HepG2 (cell line): Measurements from ENCODE around the gene DHRS1. TPM values are rescaled to one million over a fixed set of nuclear protein-coding genes. Genes with fewer than 3 reads are reported as not detected.

ENCODE experiments used
- ATAC-seq: fragments of 200-7000 bp; cut with Tn5 transposase; 3 replicates; pipeline ENCODE4 v1.9.1; 2020; ENCODE audit warnings: mild to moderate bottlenecking, moderate library complexity
- BruUV-seq: library from RNA; stranded (reverse); fragments of 400-500 nt; replicated peaks from 2 replicates; lab custom pipeline; 2021; lab: Mats Ljungman, UMichigan
- CTCF ChIA-PET: fragments of 300-600 bp; formaldehyde crosslinking; extraction: SDS; loops from one replicate; lab custom pipeline; 2021; ENCODE audit warnings: low total read pairs, inconsistent platforms, low intra/inter-chr PET ratio; lab: Yijun Ruan, JAX
- POLR2A ChIA-PET: fragments of 350-600 bp; sonication (Branson Sonifier 250); formaldehyde crosslinking; loops from one replicate; lab custom pipeline; 2020; ENCODE audit warnings: antibody characterized with exemption, inconsistent platforms; lab: Yijun Ruan, JAX
- DNase-seq: peaks from one replicate; pipeline ENCODE4 v3.0.0-alpha.2; 2015; ENCODE audit warnings: low spot score
- FAIRE-seq: peaks from 3 replicates; lab custom pipeline; 2011; peaks lifted over from hg19 to GRCh38; lab: Jason Lieb, UNC
- H2AFZ ChIP-seq: one replicate; pipeline ENCODE4 v1.6.1; 2011; ENCODE audit warnings: low read length, inconsistent platforms
- H3K27ac ChIP-seq: fragments of 300-600 bp; 3 replicates; pipeline ENCODE4 v1.8.0; 2011; ENCODE audit warnings: mixed run types, mild to moderate bottlenecking, mixed read lengths, low read length, inconsistent platforms; ENCODE audit not compliant: insufficient read depth; ENCODE audit errors: extremely low read length
- H3K27me3 ChIP-seq, 2 experiments: fragments of 200-600 bp in 1 of 2; 2 replicates in 1 of 2; 3 replicates in 1 of 2; pipeline versions ENCODE4 v1.6.0 to v1.8.0; 2011; ENCODE audit warnings: low read length in 2 of 2, mild to moderate bottlenecking in 2 of 2, moderate library complexity in 2 of 2, inconsistent platforms in 1 of 2; ENCODE audit not compliant: insufficient read depth in 2 of 2, control insufficient read depth in 1 of 2
- H3K36me3 ChIP-seq, 2 experiments: fragments of 200-600 bp in 1 of 2; replicated peaks in 1 of 2; 2 replicates in 1 of 2; 3 replicates in 1 of 2; pipeline versions ENCODE4 v1.5.1 to v1.8.0; 2011; ENCODE audit warnings: low read length in 2 of 2, inconsistent platforms in 1 of 2; ENCODE audit not compliant: insufficient read depth in 2 of 2, control insufficient read depth in 1 of 2
- H3K4me1 ChIP-seq: 2 replicates; pipeline ENCODE4 v1.5.1; 2012; ENCODE audit warnings: low read length, inconsistent platforms; ENCODE audit not compliant: insufficient read depth
- H3K4me2 ChIP-seq: 2 replicates; pipeline ENCODE4 v1.6.0; 2011; ENCODE audit warnings: low read depth, low read length, inconsistent platforms
- H3K4me3 ChIP-seq, 3 experiments: fragments of 200-600 bp in 1 of 3; sonication (generic), shearing (Covaris generic) in 1 of 3; replicated peaks in 1 of 3; 2 replicates each; pipeline ENCODE4 v1.5.1; 2011 to 2016; ENCODE audit warnings: low read length in 3 of 3, inconsistent platforms in 2 of 3, low read depth in 2 of 3, mild to moderate bottlenecking in 2 of 3, control low read depth in 1 of 3, mixed read lengths in 1 of 3; ENCODE audit not compliant: insufficient read depth in 1 of 3
- H3K79me2 ChIP-seq: one replicate; pipeline ENCODE4 v1.6.1; 2011; ENCODE audit warnings: low read length, inconsistent platforms; ENCODE audit not compliant: insufficient read depth
- H3K9ac ChIP-seq: 2 replicates; pipeline ENCODE4 v1.6.0; 2011; ENCODE audit warnings: mild to moderate bottlenecking, low read depth, low read length, inconsistent platforms; ENCODE audit not compliant: insufficient read depth
- H3K9me3 ChIP-seq: 2 replicates; pipeline ENCODE4 v1.5.1; 2012; ENCODE audit warnings: mild to moderate bottlenecking, low read length
- H4K20me1 ChIP-seq: 2 replicates; pipeline ENCODE4 v1.6.0; 2011; ENCODE audit warnings: inconsistent platforms, mild to moderate bottlenecking, low read length, moderate library complexity; ENCODE audit not compliant: insufficient read depth
- E2F5 ChIP-seq: sonication (generic); formaldehyde crosslinking; conservative IDR thresholded peaks from 2 replicates; pipeline ENCODE4 v1.4.0; 2020; ENCODE audit warnings: missing genetic modification reagents
- FOSL2 ChIP-seq: sonication (generic); formaldehyde crosslinking; IDR thresholded peaks from 2 replicates; pipeline ENCODE4 v1.4.0; 2020; ENCODE audit warnings: missing genetic modification reagents
- KLF11 ChIP-seq: IDR thresholded peaks from 2 replicates; pipeline ENCODE4 v1.6.1; 2016; ENCODE audit warnings: missing compliant biosample characterization
- NFE2 ChIP-seq: sonication (generic); formaldehyde crosslinking; IDR thresholded peaks from 2 replicates; pipeline ENCODE4 v1.4.0; 2020; ENCODE audit warnings: missing genetic modification reagents
- RELA ChIP-seq: sonication (generic); formaldehyde crosslinking; IDR thresholded peaks from 2 replicates; pipeline ENCODE4 v1.4.0; 2020; ENCODE audit warnings: missing genetic modification reagents
- SYNCRIP ChIP-seq: fragments of 200-400 bp; formaldehyde crosslinking; IDR thresholded peaks from 2 replicates; pipeline ENCODE4 v1.6.1; 2018; ENCODE audit warnings: mild to moderate bottlenecking, low read depth, low read length; ENCODE audit not compliant: insufficient read depth
- TEAD3 ChIP-seq: optimal IDR thresholded peaks from 2 replicates; pipeline ENCODE3; 2016; ENCODE audit warnings: borderline replicate concordance
- XRCC5 ChIP-seq: fragments of 200-400 bp; formaldehyde crosslinking; optimal IDR thresholded peaks from 2 replicates; pipeline ENCODE3; 2017; ENCODE audit warnings: mild to moderate bottlenecking, low read length
- ZBTB38 ChIP-seq: sonication (generic); formaldehyde crosslinking; IDR thresholded peaks from 2 replicates; pipeline ENCODE4 v1.5.1; 2020; ENCODE audit warnings: mild to moderate bottlenecking, missing genetic modification reagents
- ZC3H4 ChIP-seq: sonication (generic); formaldehyde crosslinking; IDR thresholded peaks from 2 replicates; pipeline ENCODE4 v1.4.0; 2020; ENCODE audit warnings: missing genetic modification reagents, borderline replicate concordance
- ZIK1 ChIP-seq: sonication (generic); formaldehyde crosslinking; IDR thresholded peaks from 2 replicates; pipeline ENCODE4 v1.5.0; 2020; ENCODE audit warnings: mild to moderate bottlenecking, low read depth, missing genetic modification reagents, borderline replicate concordance
- ZMYM2 ChIP-seq: sonication (generic); formaldehyde crosslinking; IDR thresholded peaks from 2 replicates; pipeline ENCODE4 v1.8.0; 2022; ENCODE audit warnings: mild to moderate bottlenecking, missing genetic modification reagents
- ZMYM3 ChIP-seq: sonication (generic); formaldehyde crosslinking; IDR thresholded peaks from 2 replicates; pipeline ENCODE4 v1.5.1; 2020; ENCODE audit warnings: mild to moderate bottlenecking, missing genetic modification reagents
- ZNF282 ChIP-seq: fragments of 450-650 bp; IDR thresholded peaks from 2 replicates; pipeline ENCODE4 v1.6.1; 2018; ENCODE audit not compliant: partially characterized antibody
- ZNF513 ChIP-seq: sonication (generic); formaldehyde crosslinking; conservative IDR thresholded peaks from 2 replicates; pipeline ENCODE4 v1.5.0; 2020; ENCODE audit warnings: missing genetic modification reagents
- WGBS: methylation state at CpG from one replicate; pipeline ENCODE4 v1.1.6; 2017; ENCODE audit warnings: low lambda C conversion rate; 5-methylcytosine and 5-hydroxymethylcytosine counted together
- in situ Hi-C: cut with HindIII; loops from 2 replicates; pipeline ENCODE4 v1.10.0; 2017; ENCODE audit warnings: low pct_unique_long_range_greater_than_20kb; ENCODE audit not compliant: extremely low pct_ligation_motif_present
- intact Hi-C: fragments of 100-400 bp; cut with micrococcal nuclease; formaldehyde crosslinking; loops from one replicate; pipeline ENCODE4 v1.10.0; 2022; ENCODE audit not compliant: unreplicated experiment
- polyA plus RNA-seq, 8 experiments: library from polyadenylated mRNA; depleted of rRNA in 3 of 8; stranded (reverse) in 7 of 8; unstranded in 1 of 8; fragments of >200 nt; fragmentation: Illumina TruSeq in 4 of 8; extraction: Trizol in 4 of 8; gene quantifications; 2 replicates each; pipeline versions ENCODE4 v1.2.1 to v1.2.3, GENCODE V29; 2011 to 2016; ENCODE audit warnings: low read depth in 4 of 8, missing spikeins in 1 of 8, mixed read lengths in 1 of 8; ENCODE audit not compliant: insufficient read depth in 1 of 8
- total RNA-seq, 5 experiments: library from RNA; depleted of rRNA; stranded (reverse); fragments of >200 nt; fragmentation: Illumina TruSeq; extraction: Trizol; gene quantifications; 2 replicates each; pipeline ENCODE4 v1.2.3, GENCODE V29; 2016; ENCODE audit warnings: low read depth in 1 of 5
- TF ChIP-seq, protein P1 (sequence below): sonication (generic); formaldehyde crosslinking; IDR thresholded peaks from 2 replicates; pipeline ENCODE4 v1.9.0; 2022; ENCODE audit warnings: low read depth, missing genetic modification reagents
- TF ChIP-seq, protein P2 (sequence below): sonication (generic); formaldehyde crosslinking; IDR thresholded peaks from 2 replicates; pipeline ENCODE4 v1.5.0; 2020; ENCODE audit warnings: missing genetic modification reagents

Gene DHRS1
- total and polyA plus RNA-seq, 2 of the 13 experiments (the other 11 are each of a cell fraction or from before 2014, with no cell fraction given): 49.8 to 60.8 TPM

DNA sequence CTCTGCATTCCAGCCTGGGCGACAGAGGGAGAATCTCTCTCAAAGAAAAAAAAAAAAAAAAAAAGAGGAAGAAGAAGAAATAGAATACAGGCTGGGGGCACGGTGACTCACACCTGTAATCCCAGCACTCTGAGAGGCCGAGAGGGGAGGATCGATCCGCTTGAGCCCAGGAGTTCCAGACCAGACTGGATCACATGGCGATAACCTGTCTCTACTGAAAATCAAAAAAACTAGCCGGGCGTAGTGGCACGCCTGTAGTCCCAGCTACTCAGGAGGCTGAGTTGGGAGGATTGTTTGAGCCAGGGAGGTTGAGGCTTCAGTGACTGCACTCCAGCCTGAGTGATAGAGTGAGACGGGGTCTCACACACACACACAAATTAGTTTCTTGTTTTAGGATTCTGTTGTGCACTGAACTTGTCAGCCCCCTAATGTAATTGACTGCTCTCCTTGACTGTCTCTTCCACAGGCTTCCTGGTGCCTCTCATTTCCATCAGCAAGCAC, 56.2 kb downstream of the DHRS1 start:
- DNase-seq (peak; percentile 72), FAIRE-seq (peak; percentile 15), ATAC-seq (peak; percentile 12)
- Histone ChIP-seq H3K4me3 (peak overlapping the region; percentile 47 to 81 (median 71)), H3K9me3 (no peaks in the 10 kb centered on the region), H4K20me1 (0 out of 2 replicates have a peak, but pooled peaks cover 3% of the 10 kb centered on the region), H3K27me3 (no peaks in the 10 kb centered on the region; a peak in 1 of 5 replicates), H3K36me3 (peaks cover 18 to 28% of the 10 kb centered on the region in 2 experiments), H3K79me2 (peaks cover 11% of the 10 kb centered on the region), H3K4me1 (peaks cover 47% of the 10 kb centered on the region), H3K9ac (peak overlapping the region; percentile 77), H2AFZ (peak overlapping the region; percentile 58), H3K4me2 (peak overlapping the region; percentile 87), H3K27ac (peak overlapping the region; percentile 91)
- in situ Hi-C loops (loop anchor here (5.0 to 10.0 kb wide), 2 partner anchors 54 to 191 kb away; partner anchors contain the start of genes DHRS1 and NOP9), intact Hi-C loops (loop anchor here (1.0 to 2.0 kb wide), 5 partner anchors 28 to 187 kb away; partner anchors contain the start of genes IPO4 and RABGGTA)
- ChIA-PET POLR2A (interaction anchor here (0.7 to 18.0 kb wide), 42 partner anchors 9 to 937 kb away, joined by 3 to 850 read pairs (median 20); partner anchors contain the start of genes BCL2L2, CBLN3, CHMP4A and CIDEB), CTCF (interaction anchor here (1.3 to 5.4 kb wide), 9 partner anchors 9 to 188 kb away, joined by 3 to 217 read pairs (median 7); partner anchors contain the start of genes CIDEB, DHRS1, MDP1 and NOP9)
- no TSS peak for BruUV-seq
- WGBS: 29% methylated on average over 10 of the region's 10 CpGs
- TF ChIP-seq ZC3H4 (CRISPR knock-in tag) (no peak), ZIK1 (CRISPR knock-in tag) (no peak), NFE2 (CRISPR knock-in tag) (no peak), ZBTB38 (CRISPR knock-in tag) (peak; percentile 72; the same call in 1 of the 2 replicates), ZNF282 (peak; percentile 36), TEAD3 (CRISPR knock-in tag) (peak; percentile 36), E2F5 (no peak), RELA (CRISPR knock-in tag) (no peak), SYNCRIP (no peak), XRCC5 (peak; percentile 58), ZNF513 (0 out of 2 replicates have a peak, but pooled peaks have one; percentile 67), FOSL2 (CRISPR knock-in tag) (peak; percentile 87), ZMYM2 (CRISPR knock-in tag) (peak; percentile 62; the same call in 1 of the 2 replicates), KLF11 (CRISPR knock-in tag) (no peak), ZMYM3 (CRISPR knock-in tag) (peak; percentile 76)
- TF ChIP-seq, protein P1, sequence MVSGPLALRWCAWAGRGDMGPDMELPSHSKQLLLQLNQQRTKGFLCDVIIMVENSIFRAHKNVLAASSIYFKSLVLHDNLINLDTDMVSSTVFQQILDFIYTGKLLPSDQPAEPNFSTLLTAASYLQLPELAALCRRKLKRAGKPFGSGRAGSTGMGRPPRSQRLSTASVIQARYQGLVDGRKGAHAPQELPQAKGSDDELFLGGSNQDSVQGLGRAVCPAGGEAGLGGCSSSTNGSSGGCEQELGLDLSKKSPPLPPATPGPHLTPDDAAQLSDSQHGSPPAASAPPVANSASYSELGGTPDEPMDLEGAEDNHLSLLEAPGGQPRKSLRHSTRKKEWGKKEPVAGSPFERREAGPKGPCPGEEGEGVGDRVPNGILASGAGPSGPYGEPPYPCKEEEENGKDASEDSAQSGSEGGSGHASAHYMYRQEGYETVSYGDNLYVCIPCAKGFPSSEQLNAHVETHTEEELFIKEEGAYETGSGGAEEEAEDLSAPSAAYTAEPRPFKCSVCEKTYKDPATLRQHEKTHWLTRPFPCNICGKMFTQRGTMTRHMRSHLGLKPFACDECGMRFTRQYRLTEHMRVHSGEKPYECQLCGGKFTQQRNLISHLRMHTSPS (CRISPR knock-in tag): peak; percentile 51
- TF ChIP-seq, protein P2, sequence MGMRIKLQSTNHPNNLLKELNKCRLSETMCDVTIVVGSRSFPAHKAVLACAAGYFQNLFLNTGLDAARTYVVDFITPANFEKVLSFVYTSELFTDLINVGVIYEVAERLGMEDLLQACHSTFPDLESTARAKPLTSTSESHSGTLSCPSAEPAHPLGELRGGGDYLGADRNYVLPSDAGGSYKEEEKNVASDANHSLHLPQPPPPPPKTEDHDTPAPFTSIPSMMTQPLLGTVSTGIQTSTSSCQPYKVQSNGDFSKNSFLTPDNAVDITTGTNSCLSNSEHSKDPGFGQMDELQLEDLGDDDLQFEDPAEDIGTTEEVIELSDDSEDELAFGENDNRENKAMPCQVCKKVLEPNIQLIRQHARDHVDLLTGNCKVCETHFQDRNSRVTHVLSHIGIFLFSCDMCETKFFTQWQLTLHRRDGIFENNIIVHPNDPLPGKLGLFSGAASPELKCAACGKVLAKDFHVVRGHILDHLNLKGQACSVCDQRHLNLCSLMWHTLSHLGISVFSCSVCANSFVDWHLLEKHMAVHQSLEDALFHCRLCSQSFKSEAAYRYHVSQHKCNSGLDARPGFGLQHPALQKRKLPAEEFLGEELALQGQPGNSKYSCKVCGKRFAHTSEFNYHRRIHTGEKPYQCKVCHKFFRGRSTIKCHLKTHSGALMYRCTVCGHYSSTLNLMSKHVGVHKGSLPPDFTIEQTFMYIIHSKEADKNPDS (CRISPR knock-in tag): peak; percentile 21; the same call in 1 of the 2 replicates
